GM12865 (cell line): ENCODE results near the gene SMARCC1.

Source experiments
- DNase-seq: peaks from one replicate; pipeline ENCODE4 v3.0.0; 2010; ENCODE audit warnings: low read depth
- H3K4me3 ChIP-seq: 2 replicates; pipeline ENCODE4 v1.5.1; 2011; ENCODE audit warnings: mild to moderate bottlenecking, low read depth, low read length, control low read depth
- TF ChIP-seq, protein P1 (sequence below): IDR thresholded peaks from 2 replicates; pipeline ENCODE4 v1.5.1; 2011; ENCODE audit warnings: low read length, control low read depth, low read depth, inconsistent platforms; ENCODE audit not compliant: insufficient read depth; ENCODE audit errors: missing control alignments

SMARCC1 gene

GRCh38 chr3:47636921-47637320 is 144.8 kb downstream of the SMARCC1 start:
- DNase-seq: no peak
- TF ChIP-seq, protein P1, sequence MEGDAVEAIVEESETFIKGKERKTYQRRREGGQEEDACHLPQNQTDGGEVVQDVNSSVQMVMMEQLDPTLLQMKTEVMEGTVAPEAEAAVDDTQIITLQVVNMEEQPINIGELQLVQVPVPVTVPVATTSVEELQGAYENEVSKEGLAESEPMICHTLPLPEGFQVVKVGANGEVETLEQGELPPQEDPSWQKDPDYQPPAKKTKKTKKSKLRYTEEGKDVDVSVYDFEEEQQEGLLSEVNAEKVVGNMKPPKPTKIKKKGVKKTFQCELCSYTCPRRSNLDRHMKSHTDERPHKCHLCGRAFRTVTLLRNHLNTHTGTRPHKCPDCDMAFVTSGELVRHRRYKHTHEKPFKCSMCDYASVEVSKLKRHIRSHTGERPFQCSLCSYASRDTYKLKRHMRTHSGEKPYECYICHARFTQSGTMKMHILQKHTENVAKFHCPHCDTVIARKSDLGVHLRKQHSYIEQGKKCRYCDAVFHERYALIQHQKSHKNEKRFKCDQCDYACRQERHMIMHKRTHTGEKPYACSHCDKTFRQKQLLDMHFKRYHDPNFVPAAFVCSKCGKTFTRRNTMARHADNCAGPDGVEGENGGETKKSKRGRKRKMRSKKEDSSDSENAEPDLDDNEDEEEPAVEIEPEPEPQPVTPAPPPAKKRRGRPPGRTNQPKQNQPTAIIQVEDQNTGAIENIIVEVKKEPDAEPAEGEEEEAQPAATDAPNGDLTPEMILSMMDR: no peak
- H3K4me3 ChIP-seq: no peak overlapping the region

DNA sequence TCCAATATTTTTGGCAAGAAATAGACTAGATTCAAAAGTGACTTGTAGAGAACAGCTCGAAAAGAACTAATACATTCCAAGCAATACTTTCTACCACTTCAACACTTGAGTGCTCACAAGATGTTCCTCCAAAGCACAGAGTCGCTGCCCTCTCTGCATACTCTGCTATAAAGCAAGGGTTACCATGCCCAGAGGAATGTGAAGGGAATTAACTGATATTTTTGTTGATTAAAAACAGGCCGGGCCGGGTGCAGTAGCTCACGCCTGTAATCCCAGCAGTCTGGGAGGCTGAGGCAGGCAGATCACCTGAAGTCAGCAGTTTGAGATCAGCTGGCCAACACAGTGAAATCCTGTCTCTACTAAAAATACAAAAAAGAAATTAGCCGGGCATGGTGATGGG is 145.5 kb downstream of the SMARCC1 start:
- no peak overlapping the region for H3K4me3 ChIP-seq
- TF ChIP-seq, protein P1: no peak
- no peak for DNase-seq

DNA sequence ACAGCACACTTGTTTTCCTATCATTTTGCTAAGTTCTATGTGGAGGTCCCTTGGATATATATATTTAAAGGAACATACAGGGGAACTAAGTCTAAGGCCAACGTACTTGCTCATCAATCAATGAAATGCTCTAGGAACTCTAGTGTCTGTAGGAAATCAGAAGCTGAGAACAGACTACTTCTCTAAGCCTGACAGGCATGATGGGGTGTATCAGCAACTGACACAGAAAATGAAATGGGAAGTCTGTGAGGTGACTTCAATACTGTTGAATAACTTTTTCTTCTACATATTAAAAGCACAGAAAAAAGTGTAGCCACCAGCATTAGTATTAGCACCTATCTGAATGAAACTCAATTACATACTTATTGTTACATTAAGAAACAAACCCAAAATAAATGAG is 146.2 kb downstream of the SMARCC1 start:
- DNase-seq: no peak
- H3K4me3 ChIP-seq: no peak overlapping the region
- TF ChIP-seq, protein P1: no peak

DNA sequence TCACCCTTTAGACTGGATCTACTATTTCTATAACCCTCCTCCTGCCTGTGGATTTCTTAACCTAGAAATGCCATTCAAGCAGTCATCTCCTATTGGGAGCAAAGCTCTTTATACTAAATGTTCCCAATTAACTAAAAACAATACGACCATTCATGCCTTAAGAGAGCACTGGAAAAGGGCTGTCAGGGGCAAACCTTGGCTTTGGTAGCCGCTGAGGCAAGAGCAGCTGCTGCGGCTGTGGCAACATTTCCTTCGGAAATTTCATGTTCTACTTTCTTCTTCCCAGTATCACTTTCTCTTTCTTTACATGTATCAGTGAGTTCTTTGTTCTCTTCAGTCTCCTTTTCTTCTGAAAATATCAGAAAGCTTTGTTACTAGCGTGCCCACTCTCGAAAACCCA is 146.7 kb downstream of the SMARCC1 start:
- TF ChIP-seq, protein P1: no peak
- H3K4me3 ChIP-seq: no peak overlapping the region
- peak; percentile 32 for DNase-seq

DNA sequence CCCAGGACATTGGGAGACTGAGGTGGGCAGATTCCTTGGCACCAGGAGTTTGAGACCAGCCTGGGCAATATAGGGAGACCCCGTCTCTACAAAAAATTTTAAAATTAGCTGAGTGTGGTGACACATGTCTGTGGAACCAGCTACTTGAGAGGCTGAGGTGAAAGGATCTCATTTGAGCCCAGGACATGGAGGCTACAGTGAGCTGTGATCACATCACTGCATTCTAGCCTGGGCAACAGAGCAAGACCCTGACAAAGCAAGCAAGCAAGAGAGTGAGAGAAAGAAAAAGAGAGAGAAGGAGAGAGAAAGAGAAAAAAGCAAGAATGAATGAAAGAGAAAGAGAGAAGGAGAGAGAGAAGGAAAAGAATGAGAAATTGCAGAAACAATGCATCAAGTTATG is 150.9 kb downstream of the SMARCC1 start:
- TF ChIP-seq, protein P1: no peak
- no peak for DNase-seq
- H3K4me3 ChIP-seq: no peak overlapping the region

- TF ChIP-seq, protein P1: no peak
- no peak overlapping the region for H3K4me3 ChIP-seq
- DNase-seq: no peak
These were observed 151.9 kb downstream of the SMARCC1 start for GRCh38 chr3:47629770-47630169.

GRCh38 chr3:47628426-47628825 is 153.3 kb downstream of the SMARCC1 start:
- H3K4me3 ChIP-seq: no peak overlapping the region
- TF ChIP-seq, protein P1: no peak
- DNase-seq: no peak
